ENCODE measurements around the gene MAP2K1.
A peak's percentile ranks its signal among the peaks of the same experiment; 100 is the strongest.

The MAP2K1 gene

DNA sequence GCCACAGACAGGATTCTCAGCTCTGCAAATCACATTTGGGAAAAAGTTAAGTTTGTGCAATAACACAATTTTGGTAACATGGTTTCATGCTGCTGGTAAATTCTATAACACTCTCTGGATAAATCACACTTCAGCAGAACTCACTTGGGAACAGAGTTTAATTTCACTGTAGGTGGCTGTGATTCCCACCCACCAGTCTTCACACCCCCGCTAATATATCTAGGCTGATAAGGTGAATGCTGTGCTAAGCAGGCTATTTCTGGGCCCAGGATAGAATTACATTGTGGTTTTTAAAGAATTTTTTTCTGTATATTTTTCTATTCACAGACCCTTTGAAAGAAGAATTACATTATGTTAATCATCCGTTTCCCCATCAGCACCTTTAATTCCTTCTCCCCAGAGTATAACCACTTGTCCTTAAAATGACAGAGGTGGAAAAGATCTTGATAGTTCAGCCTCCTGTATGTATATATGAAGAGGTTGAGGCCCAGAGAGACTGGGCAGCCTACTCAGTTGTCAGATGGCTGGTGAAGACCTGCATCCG is 22.9 kb downstream of the MAP2K1 start:
- peak overlapping the region; percentile 23; the same call in 1 of the 2 replicates for H3K4me2 ChIP-seq (ENCODE audit: low read length)

DNA sequence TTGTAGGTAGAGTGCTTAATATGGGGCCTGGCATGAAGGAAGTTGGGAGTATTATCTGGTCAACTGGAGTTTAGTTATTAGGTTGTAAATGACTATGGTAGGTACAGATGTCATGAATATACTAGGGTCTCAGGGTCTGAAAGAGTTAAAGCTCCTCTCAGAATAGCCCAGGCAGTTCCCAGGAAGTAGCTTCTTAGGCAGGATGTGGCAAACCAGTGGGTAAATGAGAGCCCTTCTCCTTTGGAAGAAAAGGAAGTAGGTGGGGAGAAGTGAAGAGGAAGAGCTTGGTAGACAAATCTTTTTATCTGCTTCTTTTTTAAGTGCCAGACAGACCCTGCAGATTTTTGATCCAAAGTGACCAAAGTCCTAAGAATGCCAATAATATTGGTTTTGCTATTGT is 24.5 kb downstream of the MAP2K1 start:
- H3K27ac ChIP-seq (ENCODE audit: low read depth, low read length): no peak overlapping the region
- H3K4me1 ChIP-seq (ENCODE audit: control insufficient read depth, low read length): peaks cover 62% of the 10 kb centered on the region
- H3K27me3 ChIP-seq (ENCODE audit: control insufficient read depth, low read length): no peaks in the 10 kb centered on the region
- no peaks in the 10 kb centered on the region for H3K9me2 ChIP-seq (replicated peaks; ENCODE audit: control insufficient read depth, low read length)
- peak overlapping the region; percentile 1; the same call in 1 of the 2 replicates for H3K4me3 ChIP-seq (ENCODE audit: low read length)
- H4K20me1 ChIP-seq (ENCODE audit: control insufficient read depth, insufficient read depth, low read depth, low read length): peaks cover 44% of the 10 kb centered on the region
- no peaks in the 10 kb centered on the region for H3K9me3 ChIP-seq (ENCODE audit: control insufficient read depth, insufficient read depth, low read length)
- H3K36me3 ChIP-seq (ENCODE audit: control insufficient read depth, low read length): peaks cover 46% of the 10 kb centered on the region
- H3K4me2 ChIP-seq (ENCODE audit: low read length): peak overlapping the region; percentile 39
- H3K79me2 ChIP-seq (ENCODE audit: control insufficient read depth, low read length): peaks cover 99% of the 10 kb centered on the region
- TF ChIP-seq, protein P1, sequence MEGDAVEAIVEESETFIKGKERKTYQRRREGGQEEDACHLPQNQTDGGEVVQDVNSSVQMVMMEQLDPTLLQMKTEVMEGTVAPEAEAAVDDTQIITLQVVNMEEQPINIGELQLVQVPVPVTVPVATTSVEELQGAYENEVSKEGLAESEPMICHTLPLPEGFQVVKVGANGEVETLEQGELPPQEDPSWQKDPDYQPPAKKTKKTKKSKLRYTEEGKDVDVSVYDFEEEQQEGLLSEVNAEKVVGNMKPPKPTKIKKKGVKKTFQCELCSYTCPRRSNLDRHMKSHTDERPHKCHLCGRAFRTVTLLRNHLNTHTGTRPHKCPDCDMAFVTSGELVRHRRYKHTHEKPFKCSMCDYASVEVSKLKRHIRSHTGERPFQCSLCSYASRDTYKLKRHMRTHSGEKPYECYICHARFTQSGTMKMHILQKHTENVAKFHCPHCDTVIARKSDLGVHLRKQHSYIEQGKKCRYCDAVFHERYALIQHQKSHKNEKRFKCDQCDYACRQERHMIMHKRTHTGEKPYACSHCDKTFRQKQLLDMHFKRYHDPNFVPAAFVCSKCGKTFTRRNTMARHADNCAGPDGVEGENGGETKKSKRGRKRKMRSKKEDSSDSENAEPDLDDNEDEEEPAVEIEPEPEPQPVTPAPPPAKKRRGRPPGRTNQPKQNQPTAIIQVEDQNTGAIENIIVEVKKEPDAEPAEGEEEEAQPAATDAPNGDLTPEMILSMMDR (IDR thresholded peaks at IDR 0.05; ENCODE audit: low read depth, low read length, poor library complexity, severe bottlenecking): no peak
- TF ChIP-seq EZH2phosphoT487 (IDR thresholded peaks at IDR 0.05; ENCODE audit: borderline replicate concordance, low read length): no peak
- peaks cover 3% of the 10 kb centered on the region; the same call in 1 of the 2 replicates for H3F3A ChIP-seq (ENCODE audit: control insufficient read depth, insufficient read depth)

More for the DNA sequence above, 22.9 kb downstream of the MAP2K1 start:
- no peak for TF ChIP-seq EZH2phosphoT487 (IDR thresholded peaks at IDR 0.05; ENCODE audit: borderline replicate concordance, low read length)
- TF ChIP-seq, protein P1 (IDR thresholded peaks at IDR 0.05; ENCODE audit: low read depth, low read length, poor library complexity, severe bottlenecking): no peak
- Histone ChIP-seq H3K27ac (ENCODE audit: low read depth, low read length) (no peak overlapping the region), H3F3A (ENCODE audit: control insufficient read depth, insufficient read depth) (peaks cover 3% of the 10 kb centered on the region; the same call in 1 of the 2 replicates), H3K27me3 (ENCODE audit: control insufficient read depth, low read length) (no peaks in the 10 kb centered on the region), H3K4me1 (ENCODE audit: control insufficient read depth, low read length) (peaks cover 60% of the 10 kb centered on the region), H4K20me1 (ENCODE audit: control insufficient read depth, insufficient read depth, low read depth, low read length) (peaks cover 41% of the 10 kb centered on the region), H3K36me3 (ENCODE audit: control insufficient read depth, low read length) (peaks cover 45% of the 10 kb centered on the region), H3K9me2 (replicated peaks; ENCODE audit: control insufficient read depth, low read length) (no peaks in the 10 kb centered on the region), H3K79me2 (ENCODE audit: control insufficient read depth, low read length) (peaks cover 99% of the 10 kb centered on the region), H3K4me3 (ENCODE audit: low read length) (no peak overlapping the region), H3K9me3 (ENCODE audit: control insufficient read depth, insufficient read depth, low read length) (no peaks in the 10 kb centered on the region)

DNA sequence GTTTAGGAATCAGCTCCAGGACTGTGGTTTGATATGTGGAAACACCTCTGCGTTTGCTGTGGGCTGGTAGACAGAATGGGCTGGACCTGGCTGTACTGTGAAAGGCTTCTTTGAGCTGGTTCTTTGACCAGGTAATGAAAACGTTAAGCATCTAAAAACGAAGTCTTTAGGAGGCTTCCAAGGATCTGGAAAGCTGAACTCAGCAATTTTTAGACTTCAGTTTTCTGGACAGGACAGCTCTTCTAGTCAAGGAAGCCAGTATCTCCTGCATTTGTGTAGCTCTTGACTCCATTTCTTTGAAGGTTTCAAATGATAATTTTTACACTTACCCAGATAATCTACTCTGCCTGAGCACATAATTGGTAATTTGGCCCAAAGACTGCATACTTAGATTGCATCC is 25.5 kb downstream of the MAP2K1 start:
- Histone ChIP-seq H3K79me2 (ENCODE audit: control insufficient read depth, low read length) (peaks cover 99% of the 10 kb centered on the region), H3K9me2 (replicated peaks; ENCODE audit: control insufficient read depth, low read length) (no peaks in the 10 kb centered on the region), H3K4me1 (ENCODE audit: control insufficient read depth, low read length) (peaks cover 66% of the 10 kb centered on the region), H3K4me2 (ENCODE audit: low read length) (no peak overlapping the region), H3K4me3 (ENCODE audit: low read length) (no peak overlapping the region), H3K27me3 (ENCODE audit: control insufficient read depth, low read length) (no peaks in the 10 kb centered on the region), H3K36me3 (ENCODE audit: control insufficient read depth, low read length) (peaks cover 49% of the 10 kb centered on the region), H3K9me3 (ENCODE audit: control insufficient read depth, insufficient read depth, low read length) (no peaks in the 10 kb centered on the region), H3F3A (ENCODE audit: control insufficient read depth, insufficient read depth) (peaks cover 3% of the 10 kb centered on the region; the same call in 1 of the 2 replicates), H3K27ac (ENCODE audit: low read depth, low read length) (no peak overlapping the region), H4K20me1 (ENCODE audit: control insufficient read depth, insufficient read depth, low read depth, low read length) (peaks cover 43% of the 10 kb centered on the region)
- TF ChIP-seq EZH2phosphoT487 (IDR thresholded peaks at IDR 0.05; ENCODE audit: borderline replicate concordance, low read length): no peak
- TF ChIP-seq, protein P1 (IDR thresholded peaks at IDR 0.05; ENCODE audit: low read depth, low read length, poor library complexity, severe bottlenecking): no peak
